ENCODE data around the gene RAP1GAP. TPM values are rescaled to one million over a fixed set of nuclear protein-coding genes. Genes with fewer than 3 reads are reported as not detected.

The RAP1GAP gene
- polyA plus RNA-seq, 2 of the 4 experiments (the other 2 are of a cell fraction), result 5.4 to 16.7 TPM

DNA sequence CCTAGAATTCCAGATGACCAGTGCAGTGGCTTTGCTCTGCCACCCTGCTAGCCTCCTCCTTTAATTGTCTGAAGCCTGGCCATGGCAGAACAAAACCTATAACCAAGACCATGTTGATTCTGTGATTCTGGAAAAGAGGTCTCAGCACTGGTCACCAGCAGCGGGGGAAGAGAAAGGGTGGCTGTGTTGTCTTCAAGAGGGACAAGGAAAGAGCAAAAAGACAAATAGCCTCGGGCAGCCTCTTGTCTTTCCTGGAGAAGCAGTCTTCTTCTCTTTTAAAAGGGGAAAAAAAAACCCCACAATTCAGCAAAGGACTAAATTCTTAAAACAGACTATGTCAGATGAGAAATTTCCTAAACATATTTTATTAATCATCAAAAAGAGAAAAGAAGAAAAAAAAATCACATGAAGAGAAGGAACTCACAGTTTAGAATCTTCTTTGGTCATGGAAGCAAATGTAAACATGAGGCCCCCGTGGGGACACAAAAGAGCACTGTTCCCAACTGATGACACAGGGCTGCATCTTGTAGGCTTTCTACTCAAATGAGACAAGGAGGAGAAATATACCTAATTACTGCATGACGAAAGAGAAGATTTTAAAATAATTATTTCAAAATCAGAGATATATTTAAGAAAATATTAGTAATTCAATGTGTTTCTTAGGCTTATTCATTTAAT lies 36.3 kb upstream of the RAP1GAP start:
- ATAC-seq (no peak), DNase-seq (ENCODE audit: low read depth in 1 of 2, low spot score in 1 of 2) (no peak), FAIRE-seq (no peak)
- CTCF ChIA-PET, result no interaction called here
- Histone ChIP-seq H3K27ac (no peak overlapping the region), H3K4me1 (peaks cover 10% of the 10 kb centered on the region; the same call in 2 of the 3 replicates), H3K4me2 (no peak overlapping the region), H3K4me3 (no peak overlapping the region), H3K9me3 (no peaks in the 10 kb centered on the region)
- no peak for TF ChIP-seq RFX5 (IDR thresholded peaks at IDR 0.05)
- no peak for TF ChIP-seq POLR2A (IDR thresholded peaks at IDR 0.05; ENCODE audit: low read length)
- TF ChIP-seq RNF2 (IDR thresholded peaks at IDR 0.05; ENCODE audit: borderline replicate concordance, low read depth), result no peak
- POLR2A ChIA-PET, result no interaction called here
- WGBS (ENCODE audit: missing lambda C conversion rate), result 68% methylated on average over 4 of the region's 4 CpGs

DNA sequence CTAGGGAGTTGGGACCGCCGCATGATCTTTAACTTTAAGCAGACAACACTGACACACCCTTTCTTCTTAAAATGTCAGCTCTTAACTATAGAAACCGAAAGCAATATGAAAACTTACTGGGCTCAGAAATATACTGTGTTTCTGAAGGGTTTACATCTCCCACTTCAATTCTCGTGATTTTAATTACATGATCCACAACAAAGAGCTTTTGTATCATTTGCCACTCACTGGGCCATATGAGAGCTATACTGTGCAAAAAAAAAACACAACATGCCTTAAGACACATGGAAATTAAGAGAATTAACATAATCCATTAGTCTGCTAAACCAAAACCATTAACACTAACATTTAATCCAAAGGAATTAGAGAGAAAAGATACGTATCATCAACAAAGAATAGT lies 35.0 kb upstream of the RAP1GAP start:
- ATAC-seq (no peak), FAIRE-seq (no peak), DNase-seq (ENCODE audit: low read depth in 1 of 2, low spot score in 1 of 2) (no peak)
- TF ChIP-seq, protein P1, sequence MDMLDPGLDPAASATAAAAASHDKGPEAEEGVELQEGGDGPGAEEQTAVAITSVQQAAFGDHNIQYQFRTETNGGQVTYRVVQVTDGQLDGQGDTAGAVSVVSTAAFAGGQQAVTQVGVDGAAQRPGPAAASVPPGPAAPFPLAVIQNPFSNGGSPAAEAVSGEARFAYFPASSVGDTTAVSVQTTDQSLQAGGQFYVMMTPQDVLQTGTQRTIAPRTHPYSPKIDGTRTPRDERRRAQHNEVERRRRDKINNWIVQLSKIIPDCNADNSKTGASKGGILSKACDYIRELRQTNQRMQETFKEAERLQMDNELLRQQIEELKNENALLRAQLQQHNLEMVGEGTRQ (IDR thresholded peaks at IDR 0.05), result no peak
- no peak for TF ChIP-seq JUN (IDR thresholded peaks at IDR 0.05)
- no peak for TF ChIP-seq EHMT2 (IDR thresholded peaks at IDR 0.05; ENCODE audit: low read depth)
- ChIA-PET CTCF (interaction anchor here (0.6 to 1.9 kb wide), 8 partner anchors 9 to 320 kb away, joined by 3 to 10 read pairs (median 4); no protein-coding TSS in a partner anchor), POLR2A (no interaction called here)
- Histone ChIP-seq H3K9me3 (no peaks in the 10 kb centered on the region), H3K4me3 (no peak overlapping the region), H3K27ac (no peak overlapping the region; a peak in 1 of 6 replicates), H3K4me1 (peaks cover 10% of the 10 kb centered on the region; the same call in 2 of the 3 replicates), H3K4me2 (no peak overlapping the region)
- WGBS (ENCODE audit: missing lambda C conversion rate), result 88% methylated on average over 5 of the region's 5 CpGs

DNA sequence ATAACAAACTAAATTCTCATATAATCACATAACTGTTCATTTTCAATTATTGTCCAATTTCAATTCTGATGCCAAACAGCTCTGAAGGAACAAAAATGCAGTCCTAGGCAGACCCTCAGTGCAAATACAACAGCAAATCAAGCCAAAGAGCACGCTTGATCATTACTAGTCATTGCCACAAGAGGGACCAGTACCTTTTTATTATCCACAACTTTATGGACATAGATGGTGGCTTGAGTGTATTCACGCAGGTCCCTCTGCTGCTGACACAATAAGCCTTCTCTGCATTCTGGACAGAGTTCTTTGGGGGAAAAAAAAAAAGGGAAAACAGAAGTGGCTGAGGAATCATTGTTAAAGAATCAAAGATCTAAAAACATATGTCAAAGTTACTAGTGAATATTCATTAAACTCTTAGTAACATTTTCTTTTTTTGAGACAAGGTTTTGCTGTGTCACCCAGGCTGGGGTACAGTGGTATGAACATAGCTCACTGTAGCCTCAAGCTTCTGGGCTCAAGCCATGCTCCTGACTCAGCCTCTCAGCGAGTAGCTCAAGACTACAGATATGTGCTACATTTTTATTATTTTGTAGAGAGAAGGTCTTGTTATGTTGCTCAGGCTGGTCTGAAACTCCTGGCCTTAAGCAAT lies 34.3 kb upstream of the RAP1GAP start:
- ChIA-PET CTCF (interaction anchor here (0.6 to 1.9 kb wide), 14 partner anchors 10 to 513 kb away, joined by 3 to 10 read pairs (median 3); no protein-coding TSS in a partner anchor), POLR2A (no interaction called here)
- no peak overlapping the region for H3K4me3 ChIP-seq
- no peak overlapping the region; the same call in 2 of the 3 replicates for H3K4me2 ChIP-seq
- no peak for FAIRE-seq
- no peaks in the 10 kb centered on the region for H3K9me3 ChIP-seq
- peak overlapping the region in 1 of 2 experiments; percentile 52; a peak in 2 of 6 replicates for H3K27ac ChIP-seq
- DNase-seq (ENCODE audit: low read depth in 1 of 2, low spot score in 1 of 2), result peak; percentile 18 to 57
- peaks cover 10% of the 10 kb centered on the region; the same call in 2 of the 3 replicates for H3K4me1 ChIP-seq
- TF ChIP-seq HEYL (CRISPR knock-in tag; IDR thresholded peaks at IDR 0.05), result no peak
- TF ChIP-seq RAD21 (conservative IDR thresholded peaks at IDR 0.05 in 1 of 2, IDR thresholded peaks at IDR 0.05 in 1 of 2), result peak; percentile 43 to 52; a peak in 4 of 5 replicates
- TF ChIP-seq, protein P2, sequence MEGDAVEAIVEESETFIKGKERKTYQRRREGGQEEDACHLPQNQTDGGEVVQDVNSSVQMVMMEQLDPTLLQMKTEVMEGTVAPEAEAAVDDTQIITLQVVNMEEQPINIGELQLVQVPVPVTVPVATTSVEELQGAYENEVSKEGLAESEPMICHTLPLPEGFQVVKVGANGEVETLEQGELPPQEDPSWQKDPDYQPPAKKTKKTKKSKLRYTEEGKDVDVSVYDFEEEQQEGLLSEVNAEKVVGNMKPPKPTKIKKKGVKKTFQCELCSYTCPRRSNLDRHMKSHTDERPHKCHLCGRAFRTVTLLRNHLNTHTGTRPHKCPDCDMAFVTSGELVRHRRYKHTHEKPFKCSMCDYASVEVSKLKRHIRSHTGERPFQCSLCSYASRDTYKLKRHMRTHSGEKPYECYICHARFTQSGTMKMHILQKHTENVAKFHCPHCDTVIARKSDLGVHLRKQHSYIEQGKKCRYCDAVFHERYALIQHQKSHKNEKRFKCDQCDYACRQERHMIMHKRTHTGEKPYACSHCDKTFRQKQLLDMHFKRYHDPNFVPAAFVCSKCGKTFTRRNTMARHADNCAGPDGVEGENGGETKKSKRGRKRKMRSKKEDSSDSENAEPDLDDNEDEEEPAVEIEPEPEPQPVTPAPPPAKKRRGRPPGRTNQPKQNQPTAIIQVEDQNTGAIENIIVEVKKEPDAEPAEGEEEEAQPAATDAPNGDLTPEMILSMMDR (IDR thresholded peaks at IDR 0.05), result peak; percentile 49
- TF ChIP-seq SMC3 (IDR thresholded peaks at IDR 0.05), result peak; percentile 71
- TF ChIP-seq, protein P3, sequence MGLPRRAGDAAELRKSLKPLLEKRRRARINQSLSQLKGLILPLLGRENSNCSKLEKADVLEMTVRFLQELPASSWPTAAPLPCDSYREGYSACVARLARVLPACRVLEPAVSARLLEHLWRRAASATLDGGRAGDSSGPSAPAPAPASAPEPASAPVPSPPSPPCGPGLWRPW (IDR thresholded peaks at IDR 0.05), result no peak
- no peak for TF ChIP-seq RCOR1 (IDR thresholded peaks at IDR 0.05; ENCODE audit: low read depth, low read length)
- TF ChIP-seq NR3C1 (IDR thresholded peaks at IDR 0.05), result no peak
- peak; percentile 89 for ATAC-seq
- WGBS (ENCODE audit: missing lambda C conversion rate), result 31% methylated on average over 3 of the region's 3 CpGs

DNA sequence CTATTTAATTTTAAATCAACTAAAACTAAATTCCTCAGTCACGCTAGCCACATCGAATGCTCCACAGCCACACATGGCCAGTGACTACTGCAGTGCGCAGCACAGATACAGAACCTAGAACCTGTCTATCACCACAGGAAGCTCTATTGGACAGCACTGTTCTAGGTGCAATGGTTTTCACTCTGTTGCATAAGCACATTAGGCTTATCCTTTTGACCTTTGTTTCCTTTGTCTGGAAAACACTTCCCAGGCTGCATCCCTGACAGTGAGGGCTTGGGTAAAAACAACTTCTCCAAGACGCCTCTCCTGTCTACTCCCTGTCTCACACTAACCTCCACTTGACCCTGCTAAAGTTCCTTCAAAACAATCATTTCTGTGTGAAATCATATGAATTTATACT lies 33.6 kb upstream of the RAP1GAP start:
- ATAC-seq, result no peak
- H3K4me3 ChIP-seq, result no peak overlapping the region
- peaks cover 10% of the 10 kb centered on the region; the same call in 2 of the 3 replicates for H3K4me1 ChIP-seq
- POLR2A ChIA-PET, result no interaction called here
- no peaks in the 10 kb centered on the region for H3K9me3 ChIP-seq
- CTCF ChIA-PET, result interaction anchor here (0.7 to 1.9 kb wide), 9 partner anchors 16 to 321 kb away, joined by 3 to 10 read pairs (median 3); no protein-coding TSS in a partner anchor
- H3K27ac ChIP-seq, result no peak overlapping the region
- no peak for DNase-seq (ENCODE audit: low read depth in 1 of 2, low spot score in 1 of 2)
- no peak overlapping the region for H3K4me2 ChIP-seq
- 92% methylated on average over 4 of the region's 4 CpGs for WGBS (ENCODE audit: missing lambda C conversion rate)
- FAIRE-seq, result no peak
- TF ChIP-seq CHD2 (IDR thresholded peaks at IDR 0.05; ENCODE audit: low read length, partially characterized antibody), result no peak
- TF ChIP-seq, protein P4, sequence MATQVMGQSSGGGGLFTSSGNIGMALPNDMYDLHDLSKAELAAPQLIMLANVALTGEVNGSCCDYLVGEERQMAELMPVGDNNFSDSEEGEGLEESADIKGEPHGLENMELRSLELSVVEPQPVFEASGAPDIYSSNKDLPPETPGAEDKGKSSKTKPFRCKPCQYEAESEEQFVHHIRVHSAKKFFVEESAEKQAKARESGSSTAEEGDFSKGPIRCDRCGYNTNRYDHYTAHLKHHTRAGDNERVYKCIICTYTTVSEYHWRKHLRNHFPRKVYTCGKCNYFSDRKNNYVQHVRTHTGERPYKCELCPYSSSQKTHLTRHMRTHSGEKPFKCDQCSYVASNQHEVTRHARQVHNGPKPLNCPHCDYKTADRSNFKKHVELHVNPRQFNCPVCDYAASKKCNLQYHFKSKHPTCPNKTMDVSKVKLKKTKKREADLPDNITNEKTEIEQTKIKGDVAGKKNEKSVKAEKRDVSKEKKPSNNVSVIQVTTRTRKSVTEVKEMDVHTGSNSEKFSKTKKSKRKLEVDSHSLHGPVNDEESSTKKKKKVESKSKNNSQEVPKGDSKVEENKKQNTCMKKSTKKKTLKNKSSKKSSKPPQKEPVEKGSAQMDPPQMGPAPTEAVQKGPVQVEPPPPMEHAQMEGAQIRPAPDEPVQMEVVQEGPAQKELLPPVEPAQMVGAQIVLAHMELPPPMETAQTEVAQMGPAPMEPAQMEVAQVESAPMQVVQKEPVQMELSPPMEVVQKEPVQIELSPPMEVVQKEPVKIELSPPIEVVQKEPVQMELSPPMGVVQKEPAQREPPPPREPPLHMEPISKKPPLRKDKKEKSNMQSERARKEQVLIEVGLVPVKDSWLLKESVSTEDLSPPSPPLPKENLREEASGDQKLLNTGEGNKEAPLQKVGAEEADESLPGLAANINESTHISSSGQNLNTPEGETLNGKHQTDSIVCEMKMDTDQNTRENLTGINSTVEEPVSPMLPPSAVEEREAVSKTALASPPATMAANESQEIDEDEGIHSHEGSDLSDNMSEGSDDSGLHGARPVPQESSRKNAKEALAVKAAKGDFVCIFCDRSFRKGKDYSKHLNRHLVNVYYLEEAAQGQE (IDR thresholded peaks at IDR 0.05), result no peak
- no peak for TF ChIP-seq HOXB5 (CRISPR knock-in tag; IDR thresholded peaks at IDR 0.05)
- TF ChIP-seq EHF (CRISPR knock-in tag; IDR thresholded peaks at IDR 0.05), result no peak
- TF ChIP-seq EP300 (IDR thresholded peaks at IDR 0.05), result no peak
- TF ChIP-seq JUNB (IDR thresholded peaks at IDR 0.05), result no peak
- TF ChIP-seq BHLHE40 (IDR thresholded peaks at IDR 0.05; ENCODE audit: low read depth, low read length), result no peak
- TF ChIP-seq MAZ (IDR thresholded peaks at IDR 0.05; ENCODE audit: borderline replicate concordance, low read depth, low read length), result no peak
- TF ChIP-seq PHF8 (IDR thresholded peaks at IDR 0.05; ENCODE audit: borderline replicate concordance, low read depth), result no peak
- TF ChIP-seq HOXA7 (CRISPR knock-in tag; IDR thresholded peaks at IDR 0.05), result no peak

All from A549 (cell line).